Mesendoderm (in vitro differentiated cells): ENCODE data around the gene MAP3K20.
A peak's percentile ranks its signal among the peaks of the same experiment; 100 is the strongest.

Experiments used
- DNase-seq: peaks from one replicate; pipeline ENCODE4 v3.0.0; 2013
- H2AK5ac ChIP-seq: 2 replicates; pipeline ENCODE4 v1.6.1; 2013; ENCODE audit warnings: low read length, inconsistent platforms
- H2BK120ac ChIP-seq: 2 replicates; pipeline ENCODE4 v1.6.1; 2013; ENCODE audit warnings: low read depth, mild to moderate bottlenecking, low read length, moderate library complexity, mixed read lengths
- H2BK15ac ChIP-seq: replicated peaks from 2 replicates; pipeline ENCODE4 v1.6.1; 2013; ENCODE audit warnings: low read depth, mild to moderate bottlenecking, moderate library complexity
- H2BK5ac ChIP-seq: 2 replicates; pipeline ENCODE4 v1.6.1; 2013; ENCODE audit warnings: low read length, inconsistent platforms
- H3K18ac ChIP-seq: 2 replicates; pipeline ENCODE4 v1.6.1; 2013; ENCODE audit warnings: mild to moderate bottlenecking, low read length, mixed read lengths
- H3K23ac ChIP-seq: one replicate; pipeline ENCODE4 v1.6.1; 2013; ENCODE audit warnings: low read length
- H3K27ac ChIP-seq: 2 replicates; pipeline ENCODE4 v1.5.1; 2013; ENCODE audit warnings: low read depth, mild to moderate bottlenecking, inconsistent platforms, low read length, moderate library complexity
- H3K27me3 ChIP-seq: 2 replicates; pipeline ENCODE4 v1.6.1; 2013; ENCODE audit warnings: low read length, control low read depth, mild to moderate bottlenecking, inconsistent platforms; ENCODE audit not compliant: insufficient read depth, poor library complexity
- H3K36me3 ChIP-seq: 2 replicates; pipeline ENCODE4 v1.6.1; 2013; ENCODE audit warnings: low read length, inconsistent platforms; ENCODE audit not compliant: control insufficient read depth, insufficient read depth
- H3K4ac ChIP-seq: one replicate; pipeline ENCODE4 v1.6.1; 2013; ENCODE audit warnings: low read depth, mild to moderate bottlenecking, low read length, moderate library complexity
- H3K4me1 ChIP-seq: 2 replicates; pipeline ENCODE4 v1.6.1; 2013; ENCODE audit warnings: low read depth, low read length, inconsistent platforms; ENCODE audit not compliant: control insufficient read depth
- H3K4me2 ChIP-seq: 2 replicates; pipeline ENCODE4 v1.6.1; 2013; ENCODE audit warnings: low read length
- H3K4me3 ChIP-seq: 2 replicates; pipeline ENCODE4 v1.5.1; 2013; ENCODE audit warnings: mild to moderate bottlenecking, low read length
- H3K56ac ChIP-seq: one replicate; pipeline ENCODE4 v1.6.1; 2013; ENCODE audit warnings: low read length
- H3K79me1 ChIP-seq: 2 replicates; pipeline ENCODE4 v1.6.1; 2013; ENCODE audit warnings: low read length, inconsistent platforms
- H3K79me2 ChIP-seq: 2 replicates; pipeline ENCODE4 v1.6.1; 2013; ENCODE audit warnings: mild to moderate bottlenecking, low read length; ENCODE audit not compliant: control insufficient read depth, insufficient read depth
- H3K9ac ChIP-seq: 2 replicates; pipeline ENCODE4 v1.6.1; 2013; ENCODE audit warnings: low read length, inconsistent platforms
- H4K5ac ChIP-seq: one replicate; pipeline ENCODE4 v1.6.1; 2013; ENCODE audit warnings: low read length
- H4K8ac ChIP-seq: one replicate; pipeline ENCODE4 v1.6.1; 2013; ENCODE audit warnings: low read depth, mild to moderate bottlenecking, control low read depth, low read length, moderate library complexity
- WGBS: extraction: QIAGEN DNeasy Blood & Tissue Kit; methylation state at CpG from one replicate; pipeline ENCODE4 v1.1.7; 2013; ENCODE audit warnings: low lambda C conversion rate, missing lambda C conversion rate; ENCODE audit not compliant: insufficient coverage; ENCODE audit errors: extremely low coverage; 5-methylcytosine and 5-hydroxymethylcytosine counted together

MAP3K20 gene

GRCh38 chr2:173146590-173146989 is 70.9 kb downstream of the MAP3K20 start:
- H3K56ac ChIP-seq = no peak overlapping the region
- no peak overlapping the region for H4K5ac ChIP-seq
- no peak overlapping the region for H3K4me3 ChIP-seq
- H3K27me3 ChIP-seq = no peaks in the 10 kb centered on the region
- peaks cover 1% of the 10 kb centered on the region for H3K4me1 ChIP-seq
- H3K79me1 ChIP-seq = no peaks in the 10 kb centered on the region
- no peak overlapping the region for H3K4ac ChIP-seq
- H3K9ac ChIP-seq = no peak overlapping the region
- H3K36me3 ChIP-seq = no peaks in the 10 kb centered on the region
- H2BK120ac ChIP-seq = no peak overlapping the region
- no peak overlapping the region for H4K8ac ChIP-seq
- no peak overlapping the region for H3K27ac ChIP-seq
- no peak overlapping the region for H3K23ac ChIP-seq
- H2BK5ac ChIP-seq = no peak overlapping the region
- H3K18ac ChIP-seq = no peak overlapping the region
- no peak for DNase-seq
- no peak overlapping the region for H3K4me2 ChIP-seq
- no peak overlapping the region for H2BK15ac ChIP-seq
- no CpG with 5 or more reads among the region's 3 CpGs for WGBS
- no peaks in the 10 kb centered on the region for H3K79me2 ChIP-seq
- no peak overlapping the region for H2AK5ac ChIP-seq

GRCh38 chr2:173148520-173148919 is 72.9 kb downstream of the MAP3K20 start:
- H4K8ac ChIP-seq = no peak overlapping the region

GRCh38 chr2:173149491-173149890 is 73.8 kb downstream of the MAP3K20 start:
- H3K27me3 ChIP-seq = no peaks in the 10 kb centered on the region
- DNase-seq = no peak
- H3K4me1 ChIP-seq = peaks cover 10% of the 10 kb centered on the region
- H3K79me2 ChIP-seq = no peaks in the 10 kb centered on the region
- no peak overlapping the region for H4K8ac ChIP-seq
- no peak overlapping the region for H3K4me2 ChIP-seq
- no peaks in the 10 kb centered on the region for H3K36me3 ChIP-seq
- H3K9ac ChIP-seq = no peak overlapping the region
- H3K23ac ChIP-seq = no peak overlapping the region
- H3K56ac ChIP-seq = no peak overlapping the region
- no peak overlapping the region for H3K18ac ChIP-seq
- H3K4ac ChIP-seq = no peak overlapping the region
- no peak overlapping the region for H4K5ac ChIP-seq
- H2BK120ac ChIP-seq = no peak overlapping the region
- H3K4me3 ChIP-seq = no peak overlapping the region
- H3K27ac ChIP-seq = no peak overlapping the region
- no peak overlapping the region for H2AK5ac ChIP-seq
- no peaks in the 10 kb centered on the region for H3K79me1 ChIP-seq
- peak overlapping the region; percentile 36 for H2BK15ac ChIP-seq
- WGBS = no CpG with 5 or more reads among the region's 4 CpGs
- H2BK5ac ChIP-seq = no peak overlapping the region

More at GRCh38 chr2:173148520-173148919, 72.9 kb downstream of the MAP3K20 start:
- H4K5ac ChIP-seq = no peak overlapping the region
- WGBS = no CpG with 5 or more reads among the region's 4 CpGs
- no peak overlapping the region for H3K27ac ChIP-seq
- H3K18ac ChIP-seq = no peak overlapping the region
- H3K4me2 ChIP-seq = no peak overlapping the region
- no peak overlapping the region for H3K23ac ChIP-seq
- no peak overlapping the region for H2BK5ac ChIP-seq
- no peak overlapping the region for H3K4ac ChIP-seq
- H3K56ac ChIP-seq = no peak overlapping the region
- peaks cover 10% of the 10 kb centered on the region for H3K4me1 ChIP-seq
- H3K36me3 ChIP-seq = no peaks in the 10 kb centered on the region
- no peak overlapping the region for H2BK15ac ChIP-seq
- no peak overlapping the region for H3K4me3 ChIP-seq
- no peak overlapping the region for H2BK120ac ChIP-seq
- no peaks in the 10 kb centered on the region for H3K27me3 ChIP-seq
- H2AK5ac ChIP-seq = no peak overlapping the region
- H3K9ac ChIP-seq = no peak overlapping the region
- no peak for DNase-seq
- H3K79me1 ChIP-seq = no peaks in the 10 kb centered on the region
- no peaks in the 10 kb centered on the region for H3K79me2 ChIP-seq

- Histone ChIP-seq H2BK5ac (no peak overlapping the region), H3K4me3 (no peak overlapping the region), H3K18ac (no peak overlapping the region), H4K8ac (no peak overlapping the region), H3K27ac (no peak overlapping the region), H3K4ac (no peak overlapping the region), H4K5ac (no peak overlapping the region), H3K4me2 (no peak overlapping the region), H3K79me1 (no peaks in the 10 kb centered on the region), H3K79me2 (no peaks in the 10 kb centered on the region), H3K36me3 (no peaks in the 10 kb centered on the region), H3K4me1 (peaks cover 10% of the 10 kb centered on the region), H3K27me3 (no peaks in the 10 kb centered on the region), H2BK15ac (peak overlapping the region; percentile 36), H3K56ac (no peak overlapping the region), H3K23ac (no peak overlapping the region), H2BK120ac (no peak overlapping the region), H3K9ac (no peak overlapping the region), H2AK5ac (no peak overlapping the region)
- WGBS = no CpG with 5 or more reads among the region's 2 CpGs
- no peak for DNase-seq
Observed at GRCh38 chr2:173150087-173150486, 74.4 kb downstream of the MAP3K20 start.

- no peak overlapping the region for H2BK120ac ChIP-seq
- H3K4me3 ChIP-seq = no peak overlapping the region
- no peaks in the 10 kb centered on the region for H3K27me3 ChIP-seq
- no peak overlapping the region for H3K27ac ChIP-seq
- no peaks in the 10 kb centered on the region for H3K79me1 ChIP-seq
- no peak for DNase-seq
- H3K4ac ChIP-seq = no peak overlapping the region
- H2AK5ac ChIP-seq = no peak overlapping the region
- no peak overlapping the region for H2BK5ac ChIP-seq
- no peaks in the 10 kb centered on the region for H3K36me3 ChIP-seq
- H3K4me2 ChIP-seq = no peak overlapping the region
- H3K4me1 ChIP-seq = peaks cover 10% of the 10 kb centered on the region
- no peak overlapping the region for H3K23ac ChIP-seq
- no peak overlapping the region for H4K8ac ChIP-seq
- no peak overlapping the region for H4K5ac ChIP-seq
- no peak overlapping the region for H3K9ac ChIP-seq
- peak overlapping the region; percentile 68 for H3K18ac ChIP-seq
- peak overlapping the region; percentile 57 for H2BK15ac ChIP-seq
- no peaks in the 10 kb centered on the region for H3K79me2 ChIP-seq
- no peak overlapping the region for H3K56ac ChIP-seq
Observed at GRCh38 chr2:173150963-173151362, 75.3 kb downstream of the MAP3K20 start.

- peaks cover 10% of the 10 kb centered on the region for H3K4me1 ChIP-seq
- H2BK120ac ChIP-seq = no peak overlapping the region
- H3K4me2 ChIP-seq = no peak overlapping the region
- no peaks in the 10 kb centered on the region for H3K36me3 ChIP-seq
- H3K4ac ChIP-seq = no peak overlapping the region
- no peak overlapping the region for H4K8ac ChIP-seq
- H2BK15ac ChIP-seq = peak overlapping the region; percentile 74
- H2AK5ac ChIP-seq = no peak overlapping the region
- no CpG with 5 or more reads among the region's 3 CpGs for WGBS
- no peak for DNase-seq
- H3K23ac ChIP-seq = no peak overlapping the region
- no peaks in the 10 kb centered on the region for H3K79me1 ChIP-seq
- H3K27ac ChIP-seq = peak overlapping the region; percentile 34
- H3K56ac ChIP-seq = no peak overlapping the region
- H3K27me3 ChIP-seq = no peaks in the 10 kb centered on the region
- no peak overlapping the region for H3K4me3 ChIP-seq
- no peak overlapping the region for H2BK5ac ChIP-seq
- H3K18ac ChIP-seq = peak overlapping the region; percentile 60
- H4K5ac ChIP-seq = no peak overlapping the region
- no peak overlapping the region for H3K9ac ChIP-seq
- no peaks in the 10 kb centered on the region for H3K79me2 ChIP-seq
Observed at GRCh38 chr2:173151671-173152401, 76.2 kb downstream of the MAP3K20 start.
